ENCODE measurements around the gene TNFRSF18.

DNA sequence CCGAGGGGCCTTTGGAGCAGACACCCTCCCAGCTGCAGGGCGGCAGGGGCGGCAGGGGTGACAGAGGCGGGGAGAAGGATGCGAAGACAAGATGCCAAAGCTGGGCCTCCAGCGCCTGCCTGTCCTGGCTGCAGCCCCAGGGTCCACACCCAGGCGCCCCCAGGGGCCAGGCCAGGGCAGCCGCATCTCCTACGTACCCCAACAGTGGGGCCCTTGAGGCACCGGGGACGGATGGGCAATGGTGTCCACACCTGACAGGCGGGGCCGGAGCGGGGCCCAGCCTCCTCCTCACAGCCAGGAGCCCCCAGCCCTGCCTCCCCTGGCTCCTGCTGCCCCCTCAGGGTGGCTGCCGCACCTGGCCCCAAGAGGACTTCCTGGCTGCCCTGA, 32.8 kb upstream of the TNFRSF18 start:
- no peak for TF ChIP-seq EZH2 (IDR thresholded peaks at IDR 0.05; ENCODE audit: borderline replicate concordance, insufficient read depth, low read depth, low read length, poor library complexity, severe bottlenecking)
- TF ChIP-seq, protein P1, sequence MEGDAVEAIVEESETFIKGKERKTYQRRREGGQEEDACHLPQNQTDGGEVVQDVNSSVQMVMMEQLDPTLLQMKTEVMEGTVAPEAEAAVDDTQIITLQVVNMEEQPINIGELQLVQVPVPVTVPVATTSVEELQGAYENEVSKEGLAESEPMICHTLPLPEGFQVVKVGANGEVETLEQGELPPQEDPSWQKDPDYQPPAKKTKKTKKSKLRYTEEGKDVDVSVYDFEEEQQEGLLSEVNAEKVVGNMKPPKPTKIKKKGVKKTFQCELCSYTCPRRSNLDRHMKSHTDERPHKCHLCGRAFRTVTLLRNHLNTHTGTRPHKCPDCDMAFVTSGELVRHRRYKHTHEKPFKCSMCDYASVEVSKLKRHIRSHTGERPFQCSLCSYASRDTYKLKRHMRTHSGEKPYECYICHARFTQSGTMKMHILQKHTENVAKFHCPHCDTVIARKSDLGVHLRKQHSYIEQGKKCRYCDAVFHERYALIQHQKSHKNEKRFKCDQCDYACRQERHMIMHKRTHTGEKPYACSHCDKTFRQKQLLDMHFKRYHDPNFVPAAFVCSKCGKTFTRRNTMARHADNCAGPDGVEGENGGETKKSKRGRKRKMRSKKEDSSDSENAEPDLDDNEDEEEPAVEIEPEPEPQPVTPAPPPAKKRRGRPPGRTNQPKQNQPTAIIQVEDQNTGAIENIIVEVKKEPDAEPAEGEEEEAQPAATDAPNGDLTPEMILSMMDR (IDR thresholded peaks at IDR 0.05), result no peak
